Trophoblast cell (in vitro differentiated cells and primary cell): ENCODE measurements around the gene SIPA1L3.

Experiments
- DNase-seq, 2 donors: peaks; one replicate each; pipeline ENCODE4 v3.0.0-alpha.2; 2016
- H2AFZ ChIP-seq: 2 replicates; pipeline ENCODE4 v1.6.1; 2013; ENCODE audit warnings: low read length, moderate library complexity, mild to moderate bottlenecking; ENCODE audit not compliant: insufficient read depth, poor library complexity
- H2AK5ac ChIP-seq: 2 replicates; pipeline ENCODE4 v1.6.1; 2013; ENCODE audit warnings: mild to moderate bottlenecking, low read length
- H2BK120ac ChIP-seq: 2 replicates; pipeline ENCODE4 v1.6.1; 2013; ENCODE audit warnings: low read length, mild to moderate bottlenecking, moderate library complexity; ENCODE audit not compliant: insufficient read depth, poor library complexity
- H2BK12ac ChIP-seq: 2 replicates; pipeline ENCODE4 v1.6.1; 2013; ENCODE audit warnings: mild to moderate bottlenecking, low read length, moderate library complexity
- H2BK5ac ChIP-seq: 2 replicates; pipeline ENCODE4 v1.6.1; 2013; ENCODE audit warnings: low read length, low read depth, moderate library complexity, mild to moderate bottlenecking; ENCODE audit not compliant: poor library complexity
- H3K14ac ChIP-seq: 2 replicates; pipeline ENCODE4 v1.6.1; 2013; ENCODE audit warnings: mild to moderate bottlenecking, low read length
- H3K18ac ChIP-seq: 2 replicates; pipeline ENCODE4 v1.6.1; 2013; ENCODE audit warnings: mild to moderate bottlenecking, low read length
- H3K23ac ChIP-seq: 2 replicates; pipeline ENCODE4 v1.6.1; 2013; ENCODE audit warnings: low read length
- H3K27ac ChIP-seq: 2 replicates; pipeline ENCODE4 v1.5.1; 2013; ENCODE audit warnings: low read depth, mild to moderate bottlenecking, inconsistent platforms, low read length, moderate library complexity
- H3K27me3 ChIP-seq: 2 replicates; pipeline ENCODE4 v1.6.1; 2013; ENCODE audit warnings: inconsistent platforms, mild to moderate bottlenecking, low read length, moderate library complexity; ENCODE audit not compliant: insufficient read depth
- H3K36me3 ChIP-seq, 2 experiments: 1 replicate in 1 of 2; 2 replicates in 1 of 2; pipeline ENCODE4 v1.6.1; 2013; ENCODE audit warnings: low read length in 2 of 2, mild to moderate bottlenecking in 2 of 2, moderate library complexity in 1 of 2; ENCODE audit not compliant: insufficient read depth in 2 of 2, control insufficient read depth in 1 of 2
- H3K4ac ChIP-seq: 2 replicates; pipeline ENCODE4 v1.6.1; 2013; ENCODE audit warnings: low read depth, mild to moderate bottlenecking, low read length, moderate library complexity
- H3K4me1 ChIP-seq, 2 experiments: 1 replicate in 1 of 2; 2 replicates in 1 of 2; pipeline ENCODE4 v1.6.1; 2013; ENCODE audit warnings: low read length in 2 of 2, mild to moderate bottlenecking in 2 of 2, moderate library complexity in 1 of 2; ENCODE audit not compliant: insufficient read depth in 2 of 2, control insufficient read depth in 1 of 2
- H3K4me2 ChIP-seq: 2 replicates; pipeline ENCODE4 v1.6.1; 2013; ENCODE audit warnings: inconsistent platforms, mild to moderate bottlenecking, low read length, moderate library complexity
- H3K4me3 ChIP-seq: 2 replicates; pipeline ENCODE4 v1.5.1; 2013; ENCODE audit warnings: mild to moderate bottlenecking, low read depth, low read length, inconsistent platforms
- H3K79me1 ChIP-seq: one replicate; pipeline ENCODE4 v1.6.1; 2013; ENCODE audit warnings: low read length
- H3K79me2 ChIP-seq: 2 replicates; pipeline ENCODE4 v1.6.1; 2013; ENCODE audit warnings: low read length, mild to moderate bottlenecking; ENCODE audit not compliant: control insufficient read depth, insufficient read depth, poor library complexity
- H3K9ac ChIP-seq: 2 replicates; pipeline ENCODE4 v1.6.1; 2013; ENCODE audit warnings: mild to moderate bottlenecking, low read length
- H3K9me3 ChIP-seq: 2 replicates; pipeline ENCODE4 v1.6.1; 2013; ENCODE audit warnings: low read depth, mild to moderate bottlenecking, control low read depth, inconsistent platforms, low read length; ENCODE audit not compliant: insufficient read depth
- H4K12ac ChIP-seq: 2 replicates; pipeline ENCODE4 v1.6.1; 2013; ENCODE audit warnings: low read depth, mild to moderate bottlenecking, low read length, moderate library complexity
- H4K8ac ChIP-seq: 2 replicates; pipeline ENCODE4 v1.6.1; 2013; ENCODE audit warnings: low read depth, mild to moderate bottlenecking, low read length, moderate library complexity
- H4K91ac ChIP-seq: one replicate; pipeline ENCODE4 v1.6.1; 2013; ENCODE audit warnings: low read depth, mild to moderate bottlenecking, low read length, moderate library complexity
- WGBS: extraction: QIAGEN DNeasy Blood & Tissue Kit; methylation state at CpG from one replicate; pipeline ENCODE4 v1.1.7; 2013; ENCODE audit warnings: missing lambda C conversion rate; ENCODE audit not compliant: insufficient read length, insufficient coverage; ENCODE audit errors: extremely low coverage; 5-methylcytosine and 5-hydroxymethylcytosine counted together

SIPA1L3 gene

GRCh38 chr19:38250428-38250820 lies 343.4 kb downstream of the SIPA1L3 start:
- H3K14ac ChIP-seq, result no peak overlapping the region
- H3K79me2 ChIP-seq, result peaks cover 3% of the 10 kb centered on the region

GRCh38 chr19:38250821-38251563 lies 344.0 kb downstream of the SIPA1L3 start:
- Histone ChIP-seq H4K12ac (peak overlapping the region; percentile 39), H3K36me3 (no peaks in the 10 kb centered on the region), H2BK5ac (peak overlapping the region; percentile 42), H3K27me3 (no peaks in the 10 kb centered on the region), H3K79me2 (peaks cover 3% of the 10 kb centered on the region), H3K4me1 (peaks cover 29 to 38% of the 10 kb centered on the region in 2 experiments), H3K4ac (peak overlapping the region; percentile 54), H3K27ac (peak overlapping the region; percentile 41), H2AFZ (peak overlapping the region; percentile 12), H3K23ac (no peak overlapping the region), H2AK5ac (peak overlapping the region; percentile 32), H3K4me2 (peak overlapping the region; percentile 23), H3K9me3 (peaks cover 2% of the 10 kb centered on the region), H3K79me1 (peaks cover 26% of the 10 kb centered on the region), H4K8ac (peak overlapping the region; percentile 20), H3K9ac (peak overlapping the region; percentile 1), H2BK120ac (peak overlapping the region; percentile 86), H3K18ac (peak overlapping the region; percentile 70), H3K4me3 (no peak overlapping the region), H4K91ac (peak overlapping the region; percentile 75), H3K14ac (peak overlapping the region; percentile 69), H2BK12ac (peak overlapping the region; percentile 44)
- WGBS, result no CpG with 5 or more reads among the region's 18 CpGs
- DNase-seq, result peak in 1 of 2 donors; percentile 55

More at GRCh38 chr19:38250428-38250820, 343.4 kb downstream of the SIPA1L3 start:
- H3K36me3 ChIP-seq, result no peaks in the 10 kb centered on the region
- H3K4ac ChIP-seq, result no peak overlapping the region
- H3K23ac ChIP-seq, result no peak overlapping the region
- no peak overlapping the region for H2AFZ ChIP-seq
- H4K8ac ChIP-seq, result no peak overlapping the region
- H3K27me3 ChIP-seq, result no peaks in the 10 kb centered on the region
- no peak overlapping the region for H3K18ac ChIP-seq
- peak overlapping the region; percentile 1 for H2BK12ac ChIP-seq
- no peak overlapping the region for H3K27ac ChIP-seq
- peaks cover 2% of the 10 kb centered on the region for H3K9me3 ChIP-seq
- H3K79me1 ChIP-seq, result peaks cover 23% of the 10 kb centered on the region
- peaks cover 24 to 33% of the 10 kb centered on the region in 2 experiments for H3K4me1 ChIP-seq
- H4K12ac ChIP-seq, result no peak overlapping the region
- DNase-seq, result no peak
- H3K9ac ChIP-seq, result peak overlapping the region; percentile 1
- no peak overlapping the region for H3K4me3 ChIP-seq
- no peak overlapping the region for H4K91ac ChIP-seq
- H2BK5ac ChIP-seq, result no peak overlapping the region
- H2BK120ac ChIP-seq, result no peak overlapping the region
- no peak overlapping the region for H3K4me2 ChIP-seq
- H2AK5ac ChIP-seq, result no peak overlapping the region

- Histone ChIP-seq H3K14ac (peak overlapping the region; percentile 69), H3K4me1 (peaks cover 30 to 38% of the 10 kb centered on the region in 2 experiments), H3K27me3 (no peaks in the 10 kb centered on the region), H3K4me3 (no peak overlapping the region), H3K9me3 (peaks cover 2% of the 10 kb centered on the region), H3K79me1 (peaks cover 30% of the 10 kb centered on the region), H4K12ac (peak overlapping the region; percentile 39), H3K36me3 (no peaks in the 10 kb centered on the region), H2BK120ac (peak overlapping the region; percentile 86), H3K23ac (no peak overlapping the region), H2AFZ (peak overlapping the region; percentile 4), H4K91ac (peak overlapping the region; percentile 75), H3K4ac (peak overlapping the region; percentile 54), H3K27ac (peak overlapping the region; percentile 41), H4K8ac (peak overlapping the region; percentile 31), H3K18ac (peak overlapping the region; percentile 70), H2AK5ac (peak overlapping the region; percentile 32), H3K79me2 (peaks cover 3% of the 10 kb centered on the region), H3K9ac (no peak overlapping the region), H3K4me2 (peak overlapping the region; percentile 28), H2BK12ac (peak overlapping the region; percentile 44), H2BK5ac (peak overlapping the region; percentile 42)
- DNase-seq, result no peak
- WGBS, result no CpG with 5 or more reads among the region's 10 CpGs
These were observed 344.6 kb downstream of the SIPA1L3 start for GRCh38 chr19:38251564-38252051.

- Histone ChIP-seq H4K12ac (no peak overlapping the region), H3K4me1 (peaks cover 30 to 38% of the 10 kb centered on the region in 2 experiments), H3K18ac (peak overlapping the region; percentile 3), H2BK12ac (peak overlapping the region; percentile 16), H3K27me3 (no peaks in the 10 kb centered on the region), H4K91ac (peak overlapping the region; percentile 69), H4K8ac (no peak overlapping the region), H3K4me3 (no peak overlapping the region), H3K14ac (peak overlapping the region; percentile 1), H2AK5ac (peak overlapping the region; percentile 84), H3K23ac (no peak overlapping the region), H2AFZ (peak overlapping the region; percentile 27), H3K79me2 (peaks cover 3% of the 10 kb centered on the region), H3K27ac (no peak overlapping the region), H3K36me3 (no peaks in the 10 kb centered on the region), H3K4me2 (no peak overlapping the region), H3K9ac (no peak overlapping the region), H2BK120ac (peak overlapping the region; percentile 3), H3K9me3 (peaks cover 2% of the 10 kb centered on the region), H3K79me1 (peaks cover 30% of the 10 kb centered on the region), H3K4ac (no peak overlapping the region), H2BK5ac (peak overlapping the region; percentile 2)
- no peak for DNase-seq
- WGBS, result no CpG with 5 or more reads among the region's 5 CpGs
These were observed 345.4 kb downstream of the SIPA1L3 start for GRCh38 chr19:38252385-38252784.
